ENCODE measurements around the gene GADD45B.

Gene GADD45B

DNA sequence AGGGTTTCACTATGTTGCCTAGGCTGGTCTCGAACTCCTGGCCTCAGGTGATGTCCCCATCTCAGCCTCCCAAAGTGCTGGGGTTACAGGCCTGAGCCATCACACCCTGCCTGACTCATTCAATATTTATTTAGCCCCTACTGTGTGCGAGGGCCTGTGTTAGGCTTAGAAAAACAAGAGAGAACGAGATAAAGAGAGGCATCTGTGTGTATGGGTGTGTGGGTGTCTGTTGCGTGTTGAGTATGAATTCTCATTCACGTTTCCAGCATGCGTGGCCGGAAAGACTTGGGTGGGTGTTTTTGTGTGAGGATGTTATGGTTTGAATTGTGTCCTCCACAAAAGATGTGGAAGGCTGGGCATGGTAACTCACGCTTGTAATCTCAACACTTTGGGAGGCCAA, 9.5 kb downstream of the GADD45B start:
- DNase-seq (ENCODE audit: low read depth, low spot score) = no peak
- TF ChIP-seq, protein P1, sequence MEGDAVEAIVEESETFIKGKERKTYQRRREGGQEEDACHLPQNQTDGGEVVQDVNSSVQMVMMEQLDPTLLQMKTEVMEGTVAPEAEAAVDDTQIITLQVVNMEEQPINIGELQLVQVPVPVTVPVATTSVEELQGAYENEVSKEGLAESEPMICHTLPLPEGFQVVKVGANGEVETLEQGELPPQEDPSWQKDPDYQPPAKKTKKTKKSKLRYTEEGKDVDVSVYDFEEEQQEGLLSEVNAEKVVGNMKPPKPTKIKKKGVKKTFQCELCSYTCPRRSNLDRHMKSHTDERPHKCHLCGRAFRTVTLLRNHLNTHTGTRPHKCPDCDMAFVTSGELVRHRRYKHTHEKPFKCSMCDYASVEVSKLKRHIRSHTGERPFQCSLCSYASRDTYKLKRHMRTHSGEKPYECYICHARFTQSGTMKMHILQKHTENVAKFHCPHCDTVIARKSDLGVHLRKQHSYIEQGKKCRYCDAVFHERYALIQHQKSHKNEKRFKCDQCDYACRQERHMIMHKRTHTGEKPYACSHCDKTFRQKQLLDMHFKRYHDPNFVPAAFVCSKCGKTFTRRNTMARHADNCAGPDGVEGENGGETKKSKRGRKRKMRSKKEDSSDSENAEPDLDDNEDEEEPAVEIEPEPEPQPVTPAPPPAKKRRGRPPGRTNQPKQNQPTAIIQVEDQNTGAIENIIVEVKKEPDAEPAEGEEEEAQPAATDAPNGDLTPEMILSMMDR (IDR thresholded peaks at IDR 0.05; ENCODE audit: insufficient read depth, low read length, missing control alignments) = no peak
- CTCF ChIA-PET = no interaction called here
- H3K4me3 ChIP-seq (ENCODE audit: low read depth, low read length) = no peak overlapping the region
- POLR2A ChIA-PET = no interaction called here

DNA sequence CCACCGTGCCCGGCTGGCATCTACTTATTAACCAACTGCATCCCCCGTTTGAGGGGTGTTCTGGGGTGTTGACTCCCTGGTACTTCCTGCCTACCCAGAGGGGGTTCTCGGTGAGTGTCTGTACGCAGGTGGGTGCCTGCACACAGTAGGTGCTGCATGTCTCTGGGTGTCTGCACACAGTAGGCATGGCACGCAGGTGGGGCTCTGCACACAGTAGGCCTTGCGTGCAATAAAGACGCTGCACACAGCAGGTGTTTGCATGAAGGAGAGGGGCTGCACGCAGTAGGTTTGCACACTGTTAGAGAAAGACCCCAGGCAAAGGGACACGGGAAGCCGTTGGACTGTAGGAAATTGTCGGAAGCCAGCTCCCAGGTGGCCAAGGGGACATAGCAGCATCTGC, 11.2 kb downstream of the GADD45B start:
- POLR2A ChIA-PET = interaction anchor here (6.9 kb wide), 1 partner anchor 10 kb away, joined by 79 read pairs; the partner anchor contains the start of gene GADD45B
- TF ChIP-seq, protein P1 (IDR thresholded peaks at IDR 0.05; ENCODE audit: insufficient read depth, low read length, missing control alignments) = no peak
- CTCF ChIA-PET = no interaction called here
- no peak for DNase-seq (ENCODE audit: low read depth, low spot score)
- no peak overlapping the region for H3K4me3 ChIP-seq (ENCODE audit: low read depth, low read length)

DNA sequence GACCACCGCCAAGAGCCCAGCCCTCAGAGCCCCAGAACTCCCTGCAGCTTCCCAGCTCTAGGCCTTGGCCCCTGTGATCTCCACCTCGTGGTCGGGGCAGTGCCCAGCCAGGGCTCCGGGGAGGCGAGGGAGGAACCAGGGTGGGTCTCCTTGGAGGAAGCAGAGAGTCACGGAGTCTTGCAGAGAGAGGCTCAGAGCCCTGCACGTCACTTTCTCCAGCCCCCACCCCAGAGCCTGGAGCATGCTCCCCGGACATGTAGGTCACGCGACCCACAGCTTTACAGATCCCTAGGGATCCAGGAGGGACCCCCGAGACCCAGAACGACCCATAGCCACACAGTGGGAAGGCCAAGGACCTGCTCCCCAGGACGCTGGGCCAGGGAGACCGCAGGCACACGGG, 11.9 kb downstream of the GADD45B start:
- CTCF ChIA-PET = interaction anchor here (1.2 kb wide), 1 partner anchor 7 kb away, joined by 4 read pairs; no protein-coding TSS in a partner anchor
- TF ChIP-seq, protein P1 (IDR thresholded peaks at IDR 0.05; ENCODE audit: insufficient read depth, low read length, missing control alignments) = no peak
- H3K4me3 ChIP-seq (ENCODE audit: low read depth, low read length) = no peak overlapping the region
- POLR2A ChIA-PET = interaction anchor here (6.9 kb wide), 1 partner anchor 11 kb away, joined by 79 read pairs; the partner anchor contains the start of gene GADD45B
- no peak for DNase-seq (ENCODE audit: low read depth, low spot score)

DNA sequence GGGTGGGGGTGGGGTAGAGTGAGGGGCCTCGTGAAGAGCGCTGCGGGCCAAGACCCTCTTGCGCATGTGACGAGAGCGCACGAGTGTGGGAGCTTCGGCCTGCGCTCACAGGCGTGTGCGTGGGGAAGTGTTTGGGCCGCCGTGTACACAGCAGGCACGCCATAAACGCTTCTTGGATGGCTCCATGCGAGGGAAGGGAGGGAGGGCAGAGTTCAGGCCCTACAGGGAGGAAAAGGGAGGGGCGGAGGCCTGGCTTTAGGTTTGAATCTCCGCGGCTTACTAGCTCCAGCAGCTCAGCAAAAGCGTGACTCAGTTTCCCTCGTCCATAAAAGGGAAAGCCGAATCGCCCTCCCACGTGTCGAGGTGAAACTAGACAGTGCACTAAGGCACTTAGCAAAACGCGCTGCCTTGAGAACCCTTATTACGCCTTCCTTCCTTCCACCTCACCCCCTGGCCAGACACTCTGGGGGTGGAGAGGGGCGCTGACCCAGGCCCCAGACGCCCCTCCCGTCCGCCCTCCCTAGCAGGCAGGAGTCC, 12.5 kb downstream of the GADD45B start:
- TF ChIP-seq, protein P1 (IDR thresholded peaks at IDR 0.05; ENCODE audit: insufficient read depth, low read length, missing control alignments) = no peak
- no peak for DNase-seq (ENCODE audit: low read depth, low spot score)
- CTCF ChIA-PET = interaction anchor here (1.2 to 1.5 kb wide), 2 partner anchors 8 to 12 kb away, joined by 4 to 5 read pairs; partner anchors contain the start of gene GADD45B
- POLR2A ChIA-PET = interaction anchor here (0.8 to 6.9 kb wide), 3 partner anchors 9 to 55 kb away, joined by 3 to 79 read pairs (median 8); partner anchors contain the start of gene GADD45B
- peak overlapping the region; percentile 45 for H3K4me3 ChIP-seq (ENCODE audit: low read depth, low read length)

DNA sequence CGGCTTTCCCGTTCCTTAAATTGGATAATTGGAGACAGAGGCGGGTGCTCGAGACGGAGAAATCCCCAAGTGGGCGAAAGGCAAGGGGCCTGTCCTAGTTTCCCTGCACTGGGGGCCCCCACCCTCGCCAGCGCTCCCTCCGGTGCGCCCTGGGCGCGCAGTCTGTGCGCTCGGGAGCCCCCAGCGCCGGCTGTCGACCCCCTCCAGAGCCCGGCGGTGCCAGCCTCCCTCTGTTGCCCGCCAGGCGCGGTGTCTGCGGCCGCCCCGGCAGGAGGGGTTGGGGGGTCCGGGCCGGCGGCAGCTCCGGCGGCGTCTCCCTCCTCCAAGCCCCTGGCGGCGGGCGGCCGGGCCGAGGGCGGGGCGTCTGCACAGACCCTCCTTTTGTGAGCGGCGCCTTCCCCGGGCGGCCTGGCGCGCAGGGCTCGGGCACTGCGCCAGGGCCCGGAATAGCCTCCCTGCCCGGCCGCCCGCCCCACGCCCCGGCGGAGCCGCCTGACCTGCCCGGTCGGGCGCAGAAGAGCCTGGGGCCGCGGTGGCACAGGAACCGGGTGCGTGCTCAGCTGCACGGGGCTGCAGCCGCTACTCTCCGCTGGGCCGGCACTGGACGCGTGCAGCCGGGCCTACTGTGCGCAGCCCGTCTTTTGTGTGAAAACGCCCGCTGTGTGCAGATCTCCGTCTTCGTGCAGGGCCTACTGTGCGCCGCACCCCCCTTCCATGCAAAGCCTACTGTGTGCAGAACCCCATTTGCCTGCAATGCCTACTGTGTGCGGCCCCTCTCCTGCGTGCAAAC, 13.2 kb downstream of the GADD45B start:
- peak overlapping the region; percentile 45 for H3K4me3 ChIP-seq (ENCODE audit: low read depth, low read length)
- no peak for DNase-seq (ENCODE audit: low read depth, low spot score)
- ChIA-PET CTCF (interaction anchor here (1.2 to 1.5 kb wide), 2 partner anchors 9 to 13 kb away, joined by 4 to 5 read pairs; partner anchors contain the start of gene GADD45B), POLR2A (interaction anchor here (0.8 to 6.9 kb wide), 4 partner anchors 9 to 54 kb away, joined by 3 to 79 read pairs (median 6); partner anchors contain the start of gene GADD45B)
- TF ChIP-seq, protein P1 (IDR thresholded peaks at IDR 0.05; ENCODE audit: insufficient read depth, low read length, missing control alignments) = no peak

DNA sequence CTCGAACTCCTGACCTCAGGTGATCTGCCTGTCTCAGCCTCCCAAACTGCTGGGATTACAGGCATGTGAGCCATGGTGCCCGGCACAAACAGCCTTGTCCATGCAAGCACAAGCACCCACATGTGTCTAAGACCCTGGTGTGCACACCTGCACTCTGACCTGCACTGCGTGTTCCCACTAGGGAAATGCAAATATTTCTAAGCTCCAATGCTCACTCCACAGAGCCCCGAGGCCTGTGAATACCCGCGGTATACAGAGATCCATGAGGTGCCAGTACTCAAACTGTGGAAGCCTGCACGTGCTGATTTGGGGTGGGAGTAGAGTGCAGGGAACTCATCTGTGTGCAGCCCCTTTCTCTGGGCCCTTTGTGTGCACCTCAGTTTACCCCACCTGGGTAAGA, 14.7 kb downstream of the GADD45B start:
- no peak overlapping the region for H3K4me3 ChIP-seq (ENCODE audit: low read depth, low read length)
- DNase-seq (ENCODE audit: low read depth, low spot score) = no peak
- TF ChIP-seq, protein P1 (IDR thresholded peaks at IDR 0.05; ENCODE audit: insufficient read depth, low read length, missing control alignments) = no peak
- ChIA-PET POLR2A (interaction anchor here (0.5 to 6.9 kb wide), 5 partner anchors 10 to 213 kb away, joined by 3 to 79 read pairs (median 4); partner anchors contain the start of gene GADD45B), CTCF (interaction anchor here (0.9 to 1.3 kb wide), 2 partner anchors 15 to 89 kb away, joined by 3 to 5 read pairs; partner anchors contain the start of gene GADD45B)
